ENCODE data around the gene UNC5B.

Gene UNC5B

DNA sequence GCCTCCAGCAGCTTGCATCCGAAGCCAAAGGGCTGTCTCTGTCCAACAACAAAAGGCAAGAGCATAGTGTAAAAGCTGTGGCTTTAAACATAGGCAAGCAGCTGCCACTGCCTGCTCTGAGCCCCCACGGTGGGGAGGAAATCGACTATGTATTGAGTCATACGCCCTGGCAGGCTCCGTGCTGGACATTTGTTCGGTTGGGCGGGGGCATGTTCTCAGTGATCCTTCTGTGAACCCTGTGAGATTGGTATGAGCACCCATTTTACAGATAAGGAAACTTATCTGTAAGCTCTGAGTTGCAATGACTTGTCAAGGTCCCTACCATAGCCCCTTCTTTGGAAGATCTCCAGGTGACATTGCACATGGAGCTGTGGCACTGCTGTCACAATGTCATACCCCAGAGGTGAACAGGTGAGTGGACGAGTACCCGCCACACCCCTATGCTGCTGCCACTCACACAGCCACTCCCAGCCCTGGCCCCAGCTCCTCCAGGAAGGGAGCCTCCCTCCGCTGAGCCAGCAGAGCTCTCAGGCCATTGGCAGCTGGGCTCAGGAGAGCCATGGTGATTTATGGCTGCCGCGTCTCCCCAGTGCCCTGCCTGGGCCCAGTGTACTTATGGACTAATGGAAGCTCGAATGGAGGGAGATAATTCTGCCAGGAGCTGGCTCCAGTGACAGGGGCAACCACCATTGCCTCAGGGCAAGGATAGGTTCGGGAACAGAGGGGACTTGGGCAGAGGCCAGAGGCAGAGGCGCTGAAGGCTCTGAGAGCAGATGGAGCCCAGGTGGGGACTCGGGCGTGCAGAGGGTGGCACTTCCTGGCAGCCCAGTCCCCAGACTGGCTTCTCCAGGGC, 43.7 kb downstream of the UNC5B start:
- DNase-seq = no peak

DNA sequence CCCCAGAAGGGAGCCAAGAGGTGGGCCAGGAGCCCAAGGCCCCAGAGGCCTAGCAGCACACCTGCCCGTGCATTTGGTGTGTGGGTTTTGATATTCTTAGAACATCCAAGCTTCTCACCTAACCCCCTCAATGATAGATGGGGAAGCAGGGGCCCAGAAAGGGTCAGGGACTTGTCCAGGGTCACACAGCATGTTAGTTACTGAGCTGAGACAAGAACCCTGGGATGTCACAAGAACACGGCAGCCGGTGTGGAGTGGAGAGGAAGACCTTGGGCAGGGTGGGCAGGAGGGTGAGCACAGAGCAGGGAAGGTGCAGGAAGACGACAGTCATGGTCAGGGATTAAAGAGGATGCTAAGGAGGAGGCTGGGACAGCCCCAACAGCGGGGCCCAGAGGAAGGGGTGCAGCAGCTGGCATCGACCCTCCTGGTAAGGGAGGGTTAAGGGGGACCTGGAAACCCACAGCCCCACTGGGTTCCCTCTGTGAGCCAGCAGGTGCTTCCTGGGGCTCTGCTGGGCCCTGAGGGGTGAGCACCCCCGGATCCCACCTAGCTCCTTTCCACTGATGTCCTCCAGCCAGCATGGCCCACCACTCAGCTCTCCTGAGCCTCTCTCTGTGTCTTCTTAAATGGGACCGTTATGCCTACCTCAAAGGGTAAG, 44.4 kb downstream of the UNC5B start:
- no peak for DNase-seq

DNA sequence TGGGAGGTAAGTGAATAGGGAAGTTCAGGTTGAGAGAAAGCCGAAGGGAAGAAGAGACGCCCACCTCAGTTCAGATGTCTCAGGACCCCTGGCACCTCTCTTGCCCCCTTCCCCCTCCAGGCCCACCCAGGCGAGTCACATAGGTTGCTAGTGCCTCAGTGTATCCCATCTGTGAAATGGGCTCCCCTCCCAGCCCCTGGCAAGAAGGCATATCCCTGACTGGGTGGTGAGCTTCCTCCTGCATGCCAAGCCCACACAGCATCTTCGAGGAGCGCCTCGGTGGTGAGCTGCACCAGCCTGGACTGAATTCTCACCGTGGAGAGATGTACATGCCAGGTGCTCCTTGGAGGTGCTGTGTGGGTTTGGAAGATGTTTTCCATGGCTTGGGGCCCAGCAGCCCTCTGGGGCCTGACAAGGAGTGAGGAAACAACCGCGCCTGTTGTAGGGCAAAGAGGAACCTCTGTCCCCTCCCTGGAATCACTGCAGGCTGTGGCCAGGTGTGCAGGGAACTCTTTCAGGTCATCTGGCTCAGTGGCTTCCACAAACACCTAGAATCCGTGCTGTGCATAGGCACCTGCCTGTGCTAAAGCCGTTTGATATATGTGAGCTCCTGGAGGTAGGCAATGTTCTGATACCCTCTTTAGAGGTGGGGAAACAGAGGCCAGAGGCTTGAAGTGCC, 45.1 kb downstream of the UNC5B start:
- no peak for DNase-seq

DNA sequence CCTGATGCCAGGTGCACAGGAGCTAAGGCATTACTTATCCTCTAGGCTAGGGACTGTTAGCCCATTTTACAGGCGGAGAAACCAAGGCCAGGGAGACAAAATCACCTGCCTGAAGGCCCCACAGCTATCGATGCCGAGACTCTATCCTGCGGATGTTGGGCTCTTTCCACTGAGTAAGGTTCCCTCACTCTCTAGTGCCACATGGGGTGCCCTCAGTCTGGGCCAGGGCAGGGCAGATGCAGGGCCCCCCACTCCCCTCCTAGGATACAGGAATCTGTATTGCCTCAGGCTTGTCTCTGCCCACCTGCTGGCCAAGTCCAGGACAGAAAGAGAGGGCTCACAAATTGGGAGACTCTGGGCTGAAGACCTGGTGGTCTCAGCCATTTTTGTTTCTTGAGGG, 45.7 kb downstream of the UNC5B start:
- no peak for DNase-seq

DNA sequence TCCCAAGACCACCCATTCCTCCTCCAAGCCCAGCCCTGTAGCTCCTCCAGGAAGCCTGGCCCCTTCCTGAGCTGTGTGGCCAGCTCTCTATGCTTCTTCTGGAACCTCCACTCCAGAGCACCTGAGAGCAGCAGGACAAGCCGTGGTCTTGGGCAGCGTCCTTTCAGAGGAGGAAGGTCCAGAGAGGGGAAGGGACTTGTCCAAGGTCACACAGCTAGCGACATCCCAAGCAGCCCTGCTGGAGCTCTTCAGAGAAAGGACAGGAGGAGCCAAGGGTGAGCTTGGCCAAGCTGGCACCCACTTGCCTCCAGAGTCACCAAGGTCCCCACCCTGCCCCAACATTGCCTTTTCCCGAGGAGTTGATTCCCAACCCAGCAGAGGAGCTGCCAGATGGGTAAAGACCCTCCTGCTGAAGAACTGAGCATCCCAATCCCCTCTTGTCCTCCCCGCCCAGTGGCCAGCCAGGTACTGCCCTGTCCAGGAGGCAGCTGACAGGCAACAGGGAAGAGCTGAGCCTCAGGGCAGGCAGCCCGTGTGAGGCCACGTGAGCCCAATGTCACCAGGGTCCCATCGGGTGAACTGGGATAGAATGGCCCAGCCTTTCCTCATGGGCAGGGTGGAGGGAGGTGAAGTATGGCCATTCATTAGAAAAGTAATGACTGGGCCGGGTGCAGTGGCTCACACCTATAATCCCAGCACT, 46.2 kb downstream of the UNC5B start:
- DNase-seq = no peak

DNA sequence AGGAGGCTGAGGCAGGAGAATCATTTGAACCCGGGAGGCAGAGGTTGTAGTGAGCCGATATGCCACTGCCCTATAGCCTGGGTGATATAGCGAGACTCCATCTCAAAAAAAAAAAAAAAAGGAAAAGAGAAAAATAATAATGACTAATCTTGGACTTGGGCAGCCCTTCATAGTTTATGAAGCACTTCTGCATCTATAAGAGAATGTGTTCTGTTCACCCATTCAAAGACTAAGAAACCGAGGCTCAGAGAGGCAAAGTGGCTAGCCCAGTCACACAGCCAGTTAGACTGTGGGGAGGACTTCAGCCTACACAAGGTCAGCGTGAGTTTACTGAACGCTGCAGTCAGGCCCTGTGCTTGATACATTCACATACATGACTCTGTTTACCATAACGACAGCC, 46.9 kb downstream of the UNC5B start:
- no peak for DNase-seq

DNA sequence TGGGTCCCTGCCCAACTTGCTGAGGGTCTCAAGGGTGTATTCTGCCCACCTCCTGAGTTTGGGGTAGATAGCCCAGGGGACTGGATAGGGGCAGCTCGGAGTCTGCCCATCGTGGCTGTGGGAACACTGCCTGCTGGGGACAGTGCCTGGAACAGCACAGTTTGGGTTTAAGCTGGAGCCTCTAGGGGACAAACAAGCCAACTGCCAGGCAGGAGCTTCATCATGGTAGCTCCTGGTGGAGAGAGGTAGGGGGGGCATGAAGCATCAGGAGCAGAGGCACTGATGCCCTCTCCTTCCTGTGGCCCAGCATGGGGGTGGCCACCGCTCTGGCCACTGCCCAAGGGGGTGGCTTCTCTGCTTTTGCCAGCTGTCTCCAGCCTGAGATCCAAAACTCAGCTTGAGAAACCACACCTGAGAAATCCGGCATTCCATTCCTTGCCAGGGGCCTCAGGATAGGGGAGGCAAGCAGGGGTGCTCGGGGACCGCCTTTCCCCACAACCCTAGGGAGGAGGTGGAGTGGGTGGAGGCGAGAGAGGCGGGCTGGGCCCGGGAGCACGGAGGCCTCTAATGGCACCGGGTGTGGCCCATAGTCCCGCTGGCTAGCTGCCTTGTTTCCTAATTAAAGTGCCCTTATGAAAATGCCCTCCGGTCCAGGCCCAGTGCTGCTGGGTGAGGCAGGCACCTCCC, 47.6 kb downstream of the UNC5B start:
- no peak for DNase-seq

DNA sequence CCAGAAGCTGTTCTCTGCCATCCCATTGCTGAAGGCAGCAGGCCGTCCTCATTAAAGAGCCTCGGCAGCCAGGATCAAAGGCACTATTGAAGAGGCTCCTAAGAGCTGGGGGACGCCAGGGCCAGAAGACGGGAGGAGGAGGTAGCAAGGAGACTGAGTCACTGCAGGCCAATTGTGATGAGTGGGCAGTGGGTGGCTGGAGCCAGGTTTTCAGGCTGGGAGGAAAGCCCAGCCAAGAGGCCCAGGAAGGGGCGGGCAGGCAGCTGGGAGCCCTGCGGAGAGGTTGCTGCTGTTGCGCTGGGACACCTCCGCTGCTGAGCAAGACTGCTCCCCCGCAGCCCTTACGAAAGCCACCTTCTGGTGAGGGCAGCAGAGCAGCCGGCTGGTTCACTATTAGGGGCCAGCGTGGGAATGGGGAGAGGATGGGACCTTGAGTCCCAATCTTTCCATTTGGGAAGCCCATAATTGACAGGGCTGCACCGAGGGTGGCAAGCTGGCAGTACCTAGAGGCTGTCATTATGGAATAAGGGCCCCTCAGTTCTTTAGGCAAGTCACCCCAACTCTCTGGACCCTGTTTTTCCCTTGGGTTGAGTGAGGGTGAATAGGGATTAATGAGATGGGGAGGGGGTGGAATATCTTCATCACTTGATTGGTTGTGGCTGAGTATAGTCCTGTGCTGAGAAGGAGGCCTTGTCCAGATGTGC, 48.4 kb downstream of the UNC5B start:
- no peak for DNase-seq

DNA sequence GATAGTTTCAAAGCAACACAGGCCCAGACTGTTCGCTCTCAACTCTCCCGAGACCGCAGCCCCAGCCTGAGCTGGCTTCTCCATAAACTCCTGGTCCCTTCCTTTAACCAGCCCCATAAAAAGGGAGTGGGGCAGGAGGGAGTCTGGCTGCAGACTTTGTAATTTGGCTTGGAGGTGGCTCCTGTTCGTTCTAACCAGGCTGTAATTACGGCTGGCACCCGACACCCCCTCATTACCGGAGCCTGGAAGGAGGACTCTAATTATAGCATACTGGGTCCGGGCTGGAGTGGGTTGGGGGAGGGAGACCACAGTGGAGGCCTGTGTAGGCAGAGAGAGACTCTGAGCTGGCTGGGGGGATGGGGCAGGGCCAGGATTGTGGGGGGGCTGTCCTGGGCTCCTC, 49.7 kb downstream of the UNC5B start:
- no peak for DNase-seq

DNA sequence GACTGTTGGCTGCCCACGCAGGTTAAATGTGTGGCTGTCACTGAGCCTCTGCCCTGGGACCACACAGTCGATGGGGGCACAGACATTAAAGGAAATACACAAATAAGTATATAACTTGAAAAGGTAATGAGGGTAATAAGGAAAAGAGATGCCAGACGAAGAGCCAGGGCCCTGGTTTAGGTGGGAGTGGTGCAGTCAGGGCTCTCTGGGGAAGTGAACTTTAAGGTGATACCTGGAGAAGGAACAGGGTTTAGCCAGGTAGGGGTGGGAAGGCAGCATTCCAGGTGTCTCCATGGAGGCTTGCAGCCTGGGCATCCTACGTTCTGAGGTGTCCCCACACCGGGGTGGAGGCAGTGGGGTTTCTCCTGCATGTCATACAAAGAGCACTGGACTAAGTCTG, 50.4 kb downstream of the UNC5B start:
- no peak for DNase-seq

DNA sequence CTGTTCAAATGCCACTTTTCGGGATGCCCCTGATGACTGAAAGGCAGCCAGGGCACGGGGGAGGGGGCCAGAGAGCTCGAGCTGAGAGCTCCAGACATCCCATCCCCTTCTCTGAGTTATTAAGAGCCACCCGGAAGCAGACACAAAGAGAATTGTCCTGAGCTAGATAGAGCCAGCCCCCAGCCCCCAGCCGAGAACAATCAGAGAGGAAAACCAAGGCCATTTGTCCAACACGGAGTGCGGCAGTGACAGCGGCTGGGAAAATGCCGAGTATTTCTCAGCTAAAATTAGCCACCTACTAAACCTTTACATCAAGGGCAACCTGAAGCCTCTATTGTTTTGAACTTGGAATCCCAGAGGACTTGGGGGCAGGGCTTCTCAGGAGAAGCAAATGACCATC, 51.0 kb downstream of the UNC5B start:
- DNase-seq = no peak

DNA sequence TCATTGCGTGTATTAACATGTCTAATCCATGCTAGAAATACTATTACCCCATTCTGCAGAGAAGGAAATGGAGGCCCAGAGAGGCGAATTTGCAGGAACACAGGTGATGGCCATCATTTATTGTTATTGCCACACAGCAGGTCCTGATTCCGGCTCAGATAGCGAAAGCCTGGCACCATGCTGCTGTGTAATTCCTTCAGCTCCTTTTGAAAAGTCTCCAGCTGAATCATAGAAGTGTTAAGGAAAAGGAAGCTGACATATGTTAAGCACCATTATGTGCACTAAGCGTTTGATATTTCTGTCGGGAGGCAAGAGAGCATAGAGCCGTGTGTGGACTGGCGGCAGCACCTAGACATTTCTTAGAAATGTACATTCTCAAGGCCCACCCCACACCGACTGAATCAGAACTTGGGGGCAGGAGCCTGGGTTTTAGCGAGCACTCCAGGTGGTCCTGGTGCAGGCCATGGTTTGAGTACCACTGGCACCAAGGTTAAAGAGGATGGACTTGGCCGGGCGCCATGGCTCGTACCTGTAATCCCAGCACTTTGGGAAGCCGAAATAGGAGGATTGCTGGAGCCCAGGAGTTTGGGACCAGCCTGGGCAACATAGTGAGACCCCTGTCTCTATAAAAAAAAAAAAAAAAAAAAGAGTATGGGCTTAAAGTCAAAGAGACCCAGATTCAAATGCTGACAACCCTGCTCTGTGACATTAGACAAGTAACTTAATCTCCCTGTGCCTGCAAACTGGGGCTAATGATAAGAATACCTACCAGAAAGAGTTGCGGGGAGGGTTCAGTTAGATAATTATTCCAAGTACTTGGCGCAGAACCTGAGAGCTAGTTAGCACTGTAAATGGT, 52.2 kb downstream of the UNC5B start:
- DNase-seq = no peak

DNA sequence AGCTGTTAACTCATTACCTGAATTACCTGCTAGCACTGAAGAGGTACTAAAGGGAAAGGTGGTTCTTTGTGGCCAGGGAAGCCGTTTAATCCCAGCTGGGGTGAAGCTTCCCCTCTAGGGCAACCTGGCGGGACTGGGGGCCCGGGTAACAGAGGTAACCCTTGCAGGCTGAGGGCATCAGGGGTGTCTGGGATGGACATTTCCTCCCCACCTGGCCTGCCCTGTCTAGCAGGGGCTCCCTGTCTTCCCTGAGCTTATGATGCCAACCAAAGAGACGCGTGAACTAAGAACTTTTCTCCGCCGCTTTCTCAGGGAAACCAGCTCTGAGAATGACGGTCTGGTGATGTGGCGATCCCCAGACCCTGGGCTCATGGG, 52.8 kb downstream of the UNC5B start:
- no peak for DNase-seq

DNA sequence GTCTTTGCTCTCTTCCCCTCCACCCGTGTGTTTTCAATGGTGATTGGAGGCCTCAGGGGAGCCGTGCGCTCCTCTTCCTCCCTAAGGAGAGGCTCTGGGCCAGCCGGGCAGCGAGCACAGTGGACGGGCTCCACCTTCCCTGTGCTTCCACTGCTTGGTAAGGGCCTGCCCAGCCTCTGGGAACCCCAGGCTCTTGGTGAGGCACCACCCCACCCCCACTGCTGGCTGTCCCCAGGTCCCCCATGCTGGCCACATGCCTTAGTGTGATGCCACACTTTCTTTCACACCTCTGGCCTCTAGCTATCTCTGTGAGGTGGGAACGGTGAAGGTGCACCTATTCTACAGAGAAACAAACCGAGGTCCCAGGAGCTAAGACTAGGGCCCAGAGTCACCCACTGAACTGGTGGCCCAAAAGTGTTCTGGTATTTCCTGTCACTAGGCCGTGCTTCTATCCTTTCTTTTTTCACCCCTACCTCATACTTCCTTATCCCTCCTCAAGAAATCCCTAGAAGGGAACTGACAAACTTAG, 53.3 kb downstream of the UNC5B start:
- DNase-seq = no peak

DNA sequence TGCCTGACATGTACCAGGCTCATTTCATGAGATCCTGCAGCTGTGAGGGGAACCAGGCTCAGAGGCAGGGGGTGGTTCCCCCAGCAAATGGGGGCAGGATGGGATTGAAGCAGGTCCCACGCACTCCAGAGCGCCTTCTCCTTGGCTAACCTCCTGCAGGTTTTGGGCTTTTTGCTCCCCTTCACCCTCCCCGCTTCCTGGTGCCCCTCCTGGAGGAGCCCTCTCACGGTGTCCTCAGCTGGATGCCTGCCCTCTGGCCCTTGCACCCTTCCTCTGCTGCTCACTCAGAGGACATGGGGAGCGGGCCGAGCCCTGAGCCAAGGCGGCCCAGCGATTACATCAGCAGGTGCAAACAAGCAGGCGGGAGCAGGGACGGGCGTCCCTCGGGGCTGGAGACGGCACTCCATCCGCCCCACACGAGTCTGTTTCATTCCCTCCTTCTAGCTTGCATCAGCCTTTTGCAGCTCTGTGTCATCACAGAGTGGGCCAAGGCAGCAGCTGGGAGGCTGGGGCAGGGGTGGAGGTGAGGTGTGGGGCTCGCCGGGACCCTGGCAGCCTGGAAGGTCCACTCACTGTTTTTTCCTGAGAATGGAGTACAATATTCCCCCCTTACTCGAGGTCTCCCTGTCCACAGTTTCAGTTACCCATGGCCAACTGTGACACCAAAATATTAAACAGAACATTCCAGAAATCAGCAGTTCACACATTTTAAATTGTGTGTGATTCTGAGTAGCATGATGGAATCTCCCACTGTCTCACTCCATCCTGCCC, 54.0 kb downstream of the UNC5B start:
- no peak for DNase-seq

DNA sequence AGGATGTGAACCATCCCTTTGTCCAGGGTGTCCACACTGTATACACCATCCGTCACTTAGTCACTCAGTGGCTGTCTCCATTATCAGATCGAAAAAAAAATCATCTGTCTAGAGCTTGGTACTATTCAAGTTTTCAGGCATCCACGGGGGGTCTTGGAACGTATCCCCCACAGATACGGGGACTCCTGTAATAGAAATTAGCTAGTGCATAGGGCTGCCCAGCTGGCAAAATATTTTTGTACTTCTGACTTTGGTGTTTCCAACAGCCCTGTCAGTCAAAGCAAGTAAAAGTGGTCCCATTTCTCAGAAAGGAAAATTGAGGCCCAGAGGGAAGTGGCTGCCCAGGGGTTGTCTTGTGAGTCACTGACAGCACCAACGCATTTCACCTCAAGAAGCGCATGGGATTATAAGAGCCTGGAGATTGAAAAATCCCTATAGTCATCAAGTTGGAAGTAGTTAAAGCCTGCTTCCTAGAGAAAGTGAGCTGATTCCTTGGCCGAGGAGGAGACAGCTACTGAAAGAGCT, 54.6 kb downstream of the UNC5B start:
- no peak for DNase-seq

DNA sequence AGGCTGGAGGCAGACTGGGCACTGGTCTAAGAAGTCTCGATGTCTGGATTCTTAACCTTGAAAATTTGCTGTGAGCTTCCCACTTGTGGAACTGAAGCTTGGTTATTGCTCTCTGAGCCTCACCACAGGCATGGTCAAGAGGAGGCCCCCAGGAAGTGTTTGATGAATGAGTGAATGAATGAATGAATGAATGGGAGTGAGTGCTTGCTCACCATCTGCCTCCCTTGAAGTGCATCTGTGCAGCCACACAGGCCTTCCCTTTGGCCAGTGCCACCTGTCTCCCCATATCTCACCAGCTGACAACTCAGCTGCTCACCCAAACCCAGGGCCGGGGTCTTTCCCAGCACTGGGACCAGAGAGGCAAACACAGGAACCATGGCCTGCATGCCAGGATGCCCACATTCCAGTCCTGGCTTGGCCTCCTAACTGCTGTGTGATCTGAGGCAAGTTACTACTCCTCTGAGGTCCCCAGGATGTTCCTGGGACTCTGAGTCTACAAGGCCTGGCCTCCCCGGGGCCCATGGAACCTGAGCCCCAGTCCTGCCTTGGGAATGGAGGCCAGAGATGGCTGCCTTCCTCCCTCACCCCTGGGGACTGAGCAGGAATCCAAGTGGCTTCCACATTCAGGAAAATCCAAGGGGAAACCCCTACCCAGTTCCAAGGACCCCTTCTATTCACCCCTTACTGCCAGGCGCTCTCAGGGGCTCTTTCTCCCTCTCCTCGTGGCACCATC, 55.3 kb downstream of the UNC5B start:
- DNase-seq = no peak

DNA sequence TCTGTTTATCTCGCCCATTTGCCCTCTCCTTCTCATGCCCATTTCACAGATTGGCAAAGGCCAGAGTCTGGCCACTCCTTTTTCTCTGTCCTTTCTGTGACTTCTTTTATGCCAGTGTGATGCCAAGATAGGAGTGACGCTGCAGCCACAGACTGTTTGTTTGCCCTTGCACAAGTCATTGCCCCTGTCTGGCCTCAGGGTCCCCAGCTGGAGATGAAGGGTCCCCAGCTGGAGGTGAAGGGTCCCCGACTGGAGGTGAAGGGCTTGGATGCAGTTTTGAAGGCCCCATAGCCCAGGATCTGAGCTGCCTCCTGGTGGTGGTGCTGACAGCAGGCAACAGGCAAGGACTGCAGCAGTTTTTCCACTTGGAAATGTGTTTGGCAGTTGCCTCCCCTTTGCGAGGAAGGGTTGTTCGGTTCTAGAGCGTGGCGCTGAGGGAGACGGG, 55.9 kb downstream of the UNC5B start:
- no peak for DNase-seq

DNA sequence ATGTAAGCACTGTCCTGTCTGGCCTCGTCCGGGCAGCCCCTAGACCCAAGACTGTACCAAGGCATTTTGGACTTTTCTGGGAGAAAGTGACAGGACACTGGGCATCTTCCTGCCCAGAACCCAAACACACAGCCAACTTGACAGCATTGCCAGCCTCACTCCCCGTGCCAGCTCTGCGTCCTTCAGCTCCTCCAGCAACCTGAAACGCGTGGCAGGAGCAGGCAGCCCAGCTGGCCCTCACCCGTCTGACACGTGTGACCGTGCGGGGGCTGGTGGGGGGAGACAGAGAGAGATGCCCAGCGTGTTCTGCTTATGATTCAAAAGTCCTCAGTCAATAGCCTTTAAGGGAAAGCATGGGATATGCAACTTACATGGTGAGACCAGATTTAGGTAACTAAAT, 56.4 kb downstream of the UNC5B start:
- DNase-seq = no peak

Data from inflammatory macrophage treated with lipopolysaccharide for 1 hour (primary cell).